Measurements from ENCODE around the gene OTOP1.
"Not testable (repeated sequence)": the region's sequence is repeated elsewhere in the genome, so short reads cannot be mapped to it uniquely, and the experiment has no call there.

DNA sequence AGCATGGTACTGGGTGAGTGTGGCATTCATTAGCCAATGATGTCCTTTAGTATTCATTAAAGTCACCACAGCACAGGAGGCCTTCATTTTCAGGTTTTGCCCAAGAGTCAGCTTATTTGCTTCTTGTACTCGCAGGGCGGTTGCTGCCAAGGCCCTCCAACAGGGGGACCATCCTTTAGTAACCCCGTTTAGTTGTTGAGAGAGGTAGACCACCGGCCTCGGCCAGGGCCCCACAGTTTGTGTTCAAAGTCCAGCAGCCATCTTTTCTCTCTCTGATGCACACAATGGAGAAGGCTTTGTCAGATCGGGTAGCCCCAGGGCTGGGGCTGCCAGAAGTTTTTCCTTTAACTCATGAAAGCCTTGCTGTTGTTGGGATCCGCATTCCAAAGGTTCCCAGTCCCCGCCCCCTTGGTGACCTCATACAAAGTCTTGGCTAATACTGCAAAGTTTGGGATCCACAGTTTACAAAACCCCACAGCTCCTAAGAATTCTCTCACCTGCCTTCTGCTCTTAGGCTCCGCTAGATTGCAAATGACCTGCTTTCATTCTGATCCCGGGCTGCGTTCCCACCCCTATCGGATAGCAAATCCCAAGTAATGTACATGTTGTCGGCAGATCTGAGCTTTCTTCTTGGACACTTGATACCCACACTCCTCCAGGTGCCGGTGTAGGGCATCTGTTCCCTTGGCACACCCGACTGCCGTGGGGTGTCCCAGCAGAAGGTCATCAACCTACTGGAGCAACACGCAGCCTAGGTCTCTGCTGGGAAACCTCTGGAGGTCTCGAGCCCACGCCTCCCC lies 58.5 kb downstream of the OTOP1 start:
- not testable (repeated sequence) for TF ChIP-seq POLR2A, EP300, POLR2AphosphoS5 (IDR thresholded peaks at IDR 0.05)
- TF ChIP-seq, protein P1, sequence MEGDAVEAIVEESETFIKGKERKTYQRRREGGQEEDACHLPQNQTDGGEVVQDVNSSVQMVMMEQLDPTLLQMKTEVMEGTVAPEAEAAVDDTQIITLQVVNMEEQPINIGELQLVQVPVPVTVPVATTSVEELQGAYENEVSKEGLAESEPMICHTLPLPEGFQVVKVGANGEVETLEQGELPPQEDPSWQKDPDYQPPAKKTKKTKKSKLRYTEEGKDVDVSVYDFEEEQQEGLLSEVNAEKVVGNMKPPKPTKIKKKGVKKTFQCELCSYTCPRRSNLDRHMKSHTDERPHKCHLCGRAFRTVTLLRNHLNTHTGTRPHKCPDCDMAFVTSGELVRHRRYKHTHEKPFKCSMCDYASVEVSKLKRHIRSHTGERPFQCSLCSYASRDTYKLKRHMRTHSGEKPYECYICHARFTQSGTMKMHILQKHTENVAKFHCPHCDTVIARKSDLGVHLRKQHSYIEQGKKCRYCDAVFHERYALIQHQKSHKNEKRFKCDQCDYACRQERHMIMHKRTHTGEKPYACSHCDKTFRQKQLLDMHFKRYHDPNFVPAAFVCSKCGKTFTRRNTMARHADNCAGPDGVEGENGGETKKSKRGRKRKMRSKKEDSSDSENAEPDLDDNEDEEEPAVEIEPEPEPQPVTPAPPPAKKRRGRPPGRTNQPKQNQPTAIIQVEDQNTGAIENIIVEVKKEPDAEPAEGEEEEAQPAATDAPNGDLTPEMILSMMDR (IDR thresholded peaks at IDR 0.05), result not testable (repeated sequence)
